Ishikawa (cell line): ENCODE data around the gene SEMA4A.

ENCODE experiments used
- CEBPB ChIP-seq: IDR thresholded peaks from 2 replicates; pipeline ENCODE4 v1.6.1; 2012
- CREB1 ChIP-seq: IDR thresholded peaks from 2 replicates; pipeline ENCODE4 v1.6.1; 2012; ENCODE audit warnings: low read depth
- EGR1 ChIP-seq: IDR thresholded peaks from 2 replicates; pipeline ENCODE4 v1.6.1; 2012
- EP300 ChIP-seq: IDR thresholded peaks from 2 replicates; pipeline ENCODE4 v1.6.1; 2012; ENCODE audit warnings: borderline replicate concordance
- FOXM1 ChIP-seq: IDR thresholded peaks from 2 replicates; pipeline ENCODE4 v1.6.1; 2012; ENCODE audit warnings: low read depth, borderline replicate concordance
- NFIC ChIP-seq: IDR thresholded peaks from 2 replicates; pipeline ENCODE4 v1.6.1; 2012
- RAD21 ChIP-seq: IDR thresholded peaks from 2 replicates; pipeline ENCODE4 v1.6.1; 2012; ENCODE audit warnings: low read depth
- REST ChIP-seq: IDR thresholded peaks from 2 replicates; pipeline ENCODE4 v1.6.1; 2012; ENCODE audit warnings: low read depth, mild to moderate bottlenecking
- TAF1 ChIP-seq: IDR thresholded peaks from 2 replicates; pipeline ENCODE4 v1.6.1; 2012; ENCODE audit warnings: low read depth, mild to moderate bottlenecking
- TCF12 ChIP-seq: IDR thresholded peaks from 2 replicates; pipeline ENCODE4 v1.6.1; 2012; ENCODE audit warnings: low read depth
- TEAD4 ChIP-seq: IDR thresholded peaks from 2 replicates; pipeline ENCODE4 v1.6.1; 2012
- USF1 ChIP-seq: IDR thresholded peaks from 2 replicates; pipeline ENCODE4 v1.6.1; 2012
- YY1 ChIP-seq: IDR thresholded peaks from 2 replicates; pipeline ENCODE4 v1.6.1; 2012; ENCODE audit warnings: low read depth
- ZBTB7A ChIP-seq: IDR thresholded peaks from 2 replicates; pipeline ENCODE4 v1.6.1; 2012; ENCODE audit warnings: low read depth
- TF ChIP-seq, protein P1 (sequence below): IDR thresholded peaks from 2 replicates; pipeline ENCODE4 v1.6.1; 2012

SEMA4A gene

DNA sequence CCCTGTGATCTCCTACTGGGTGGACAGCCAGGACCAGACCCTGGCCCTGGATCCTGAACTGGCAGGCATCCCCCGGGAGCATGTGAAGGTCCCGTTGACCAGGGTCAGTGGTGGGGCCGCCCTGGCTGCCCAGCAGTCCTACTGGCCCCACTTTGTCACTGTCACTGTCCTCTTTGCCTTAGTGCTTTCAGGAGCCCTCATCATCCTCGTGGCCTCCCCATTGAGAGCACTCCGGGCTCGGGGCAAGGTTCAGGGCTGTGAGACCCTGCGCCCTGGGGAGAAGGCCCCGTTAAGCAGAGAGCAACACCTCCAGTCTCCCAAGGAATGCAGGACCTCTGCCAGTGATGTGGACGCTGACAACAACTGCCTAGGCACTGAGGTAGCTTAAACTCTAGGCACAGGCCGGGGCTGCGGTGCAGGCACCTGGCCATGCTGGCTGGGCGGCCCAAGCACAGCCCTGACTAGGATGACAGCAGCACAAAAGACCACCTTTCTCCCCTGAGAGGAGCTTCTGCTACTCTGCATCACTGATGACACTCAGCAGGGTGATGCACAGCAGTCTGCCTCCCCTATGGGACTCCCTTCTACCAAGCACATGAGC is 23.3 kb downstream of the SEMA4A start:
- TF ChIP-seq RAD21 (no peak), TCF12 (no peak), YY1 (no peak), NFIC (no peak), TAF1 (no peak), USF1 (no peak), REST (no peak), CEBPB (no peak), EP300 (no peak), FOXM1 (no peak), TEAD4 (no peak), CREB1 (no peak), EGR1 (no peak), ZBTB7A (no peak)
- TF ChIP-seq, protein P1, sequence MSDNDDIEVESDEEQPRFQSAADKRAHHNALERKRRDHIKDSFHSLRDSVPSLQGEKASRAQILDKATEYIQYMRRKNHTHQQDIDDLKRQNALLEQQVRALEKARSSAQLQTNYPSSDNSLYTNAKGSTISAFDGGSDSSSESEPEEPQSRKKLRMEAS = no peak

- no peak for TF ChIP-seq TAF1
These were observed 24.7 kb downstream of the SEMA4A start for GRCh38 chr1:156177919-156178654.

- no peak for TF ChIP-seq CREB1
- no peak for TF ChIP-seq RAD21
- TF ChIP-seq USF1 = no peak
- TF ChIP-seq ZBTB7A = no peak
- TF ChIP-seq EGR1 = no peak
- TF ChIP-seq TCF12 = no peak
- TF ChIP-seq YY1 = no peak
- no peak for TF ChIP-seq TAF1
These were observed 27.1 kb downstream of the SEMA4A start for GRCh38 chr1:156180471-156180870.

DNA sequence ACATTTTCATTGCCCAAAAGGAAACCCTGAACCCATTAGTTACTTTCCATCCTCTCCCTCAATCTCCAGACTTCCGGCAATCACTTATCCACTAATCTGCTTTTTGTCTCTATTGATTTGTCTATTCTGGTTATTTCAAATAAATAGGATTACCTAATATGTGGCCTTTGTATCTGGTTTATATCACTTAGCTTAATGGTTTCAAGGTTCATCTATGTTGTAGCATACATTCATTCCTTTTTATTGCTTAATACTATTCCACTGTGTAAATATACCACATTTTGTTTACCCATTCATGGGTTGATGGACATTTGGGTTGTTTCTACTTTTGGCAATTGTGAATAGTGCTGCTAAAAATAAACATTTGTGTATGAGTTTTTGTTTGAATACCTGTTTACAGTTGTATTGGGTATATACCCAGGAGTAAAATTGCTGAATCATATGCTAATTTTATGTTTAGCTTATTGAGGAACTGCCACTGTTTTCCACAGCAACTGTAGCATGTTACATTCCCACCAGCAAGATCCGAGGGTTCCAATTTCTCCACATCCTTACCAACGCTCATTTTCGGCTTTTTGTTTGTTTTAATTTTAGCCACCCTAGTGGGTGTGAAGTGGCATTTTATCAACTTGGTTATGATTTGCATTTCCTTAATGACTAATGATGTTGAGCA is 38.0 kb downstream of the SEMA4A start:
- TF ChIP-seq EGR1 (no peak), REST (no peak), TCF12 (no peak), CREB1 (no peak), ZBTB7A (no peak), YY1 (no peak), NFIC (no peak), TAF1 (no peak), FOXM1 (no peak), TEAD4 (no peak), RAD21 (no peak), EP300 (no peak), CEBPB (no peak), USF1 (no peak)
- TF ChIP-seq, protein P1 = no peak

GRCh38 chr1:156193208-156193487 is 39.8 kb downstream of the SEMA4A start:
- TF ChIP-seq TEAD4 (no peak), EP300 (no peak), CEBPB (no peak), ZBTB7A (no peak), YY1 (no peak), TAF1 (no peak), RAD21 (no peak), NFIC (no peak), REST (no peak)
- TF ChIP-seq, protein P1 = no peak
